Measurements from ENCODE around the gene PLA2G4D.

DNA sequence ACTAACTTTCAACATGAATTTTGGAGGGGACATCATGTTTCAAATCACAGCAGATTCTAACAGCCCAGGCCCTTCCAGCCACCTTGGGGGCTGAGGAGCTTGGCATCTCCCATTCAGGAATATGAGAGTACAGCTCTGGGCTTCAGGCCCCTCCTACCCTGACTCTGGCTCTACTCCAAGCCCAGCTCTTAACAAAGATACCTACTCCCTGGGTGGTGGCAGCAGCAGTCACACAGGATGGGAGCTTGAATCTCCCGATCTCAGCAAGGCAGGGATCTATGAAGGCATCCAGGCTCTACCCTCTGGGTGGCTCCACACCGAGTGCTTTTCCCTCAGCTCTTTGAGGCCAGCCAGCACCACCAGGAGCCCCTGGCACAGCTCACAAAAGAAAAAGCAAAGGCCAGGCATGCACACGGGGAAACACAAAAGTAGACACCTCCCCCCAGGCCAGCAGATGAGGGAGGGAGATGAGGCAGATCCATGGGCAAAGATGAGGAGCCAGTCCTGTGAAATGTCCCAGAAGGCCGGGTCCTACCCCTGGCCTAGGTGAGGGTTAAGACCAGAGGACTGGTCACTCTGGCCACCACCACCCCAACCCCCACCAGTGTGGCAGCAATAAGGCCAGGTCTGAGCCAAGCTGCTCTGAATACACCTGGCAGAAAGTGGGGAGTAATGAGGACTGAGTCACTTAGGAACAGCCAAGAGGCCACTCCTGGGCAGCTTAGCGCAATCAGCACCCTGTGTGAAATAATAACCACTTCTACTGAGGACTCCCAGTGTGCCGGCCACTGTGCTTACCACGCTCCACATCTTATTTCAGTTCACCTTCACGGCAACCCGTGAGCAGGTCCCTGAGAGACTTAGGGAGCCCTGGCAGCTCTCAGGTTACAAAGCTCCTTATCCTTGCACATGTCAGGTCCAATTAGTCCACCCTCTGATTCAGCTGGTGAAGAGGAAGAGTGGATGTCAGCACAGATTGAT lies 37.8 kb upstream of the PLA2G4D start:
- TF ChIP-seq CTCF (IDR thresholded peaks at IDR 0.05) (no peak), POLR2AphosphoS5 (IDR thresholded peaks at IDR 0.05) (no peak), EP300 (IDR thresholded peaks at IDR 0.05) (no peak)
